ENCODE data around the gene ROR2.

DNA sequence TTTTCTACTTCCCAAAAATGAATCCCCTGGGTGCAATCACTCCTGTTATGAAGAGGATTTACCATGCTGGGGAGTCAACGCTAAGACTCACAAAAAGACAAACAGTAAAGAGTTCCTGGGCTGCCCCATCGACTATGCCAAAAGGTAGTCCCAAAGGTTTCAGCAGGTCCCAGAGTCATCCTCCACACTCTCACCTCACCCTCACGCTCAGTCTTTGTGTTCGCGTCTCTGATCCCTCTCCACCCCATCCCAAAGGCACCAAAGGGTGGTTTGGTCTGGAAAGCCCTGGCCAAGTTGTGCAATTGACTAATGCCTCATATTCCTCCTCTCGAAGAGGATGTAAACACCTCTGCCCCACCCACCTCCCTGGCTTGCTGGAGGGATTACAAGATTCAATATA, 286.2 kb downstream of the ROR2 start:
- TF ChIP-seq, protein P1, sequence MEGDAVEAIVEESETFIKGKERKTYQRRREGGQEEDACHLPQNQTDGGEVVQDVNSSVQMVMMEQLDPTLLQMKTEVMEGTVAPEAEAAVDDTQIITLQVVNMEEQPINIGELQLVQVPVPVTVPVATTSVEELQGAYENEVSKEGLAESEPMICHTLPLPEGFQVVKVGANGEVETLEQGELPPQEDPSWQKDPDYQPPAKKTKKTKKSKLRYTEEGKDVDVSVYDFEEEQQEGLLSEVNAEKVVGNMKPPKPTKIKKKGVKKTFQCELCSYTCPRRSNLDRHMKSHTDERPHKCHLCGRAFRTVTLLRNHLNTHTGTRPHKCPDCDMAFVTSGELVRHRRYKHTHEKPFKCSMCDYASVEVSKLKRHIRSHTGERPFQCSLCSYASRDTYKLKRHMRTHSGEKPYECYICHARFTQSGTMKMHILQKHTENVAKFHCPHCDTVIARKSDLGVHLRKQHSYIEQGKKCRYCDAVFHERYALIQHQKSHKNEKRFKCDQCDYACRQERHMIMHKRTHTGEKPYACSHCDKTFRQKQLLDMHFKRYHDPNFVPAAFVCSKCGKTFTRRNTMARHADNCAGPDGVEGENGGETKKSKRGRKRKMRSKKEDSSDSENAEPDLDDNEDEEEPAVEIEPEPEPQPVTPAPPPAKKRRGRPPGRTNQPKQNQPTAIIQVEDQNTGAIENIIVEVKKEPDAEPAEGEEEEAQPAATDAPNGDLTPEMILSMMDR (IDR thresholded peaks at IDR 0.05), result no peak
- TF ChIP-seq POLR2A (IDR thresholded peaks at IDR 0.05) (no peak), EP300 (IDR thresholded peaks at IDR 0.05) (no peak)
